Cortex of kidney (tissue), 1 donor: Measurements from ENCODE around the gene COL5A1.

Experiments used
- DNase-seq: peaks from one replicate; lab custom pipeline; 2025; lab: John Stamatoyannopoulos, UW

The COL5A1 gene

GRCh38 chr9:134792627-134793026 is 151.0 kb downstream of the COL5A1 start:
- no peak for DNase-seq

DNA sequence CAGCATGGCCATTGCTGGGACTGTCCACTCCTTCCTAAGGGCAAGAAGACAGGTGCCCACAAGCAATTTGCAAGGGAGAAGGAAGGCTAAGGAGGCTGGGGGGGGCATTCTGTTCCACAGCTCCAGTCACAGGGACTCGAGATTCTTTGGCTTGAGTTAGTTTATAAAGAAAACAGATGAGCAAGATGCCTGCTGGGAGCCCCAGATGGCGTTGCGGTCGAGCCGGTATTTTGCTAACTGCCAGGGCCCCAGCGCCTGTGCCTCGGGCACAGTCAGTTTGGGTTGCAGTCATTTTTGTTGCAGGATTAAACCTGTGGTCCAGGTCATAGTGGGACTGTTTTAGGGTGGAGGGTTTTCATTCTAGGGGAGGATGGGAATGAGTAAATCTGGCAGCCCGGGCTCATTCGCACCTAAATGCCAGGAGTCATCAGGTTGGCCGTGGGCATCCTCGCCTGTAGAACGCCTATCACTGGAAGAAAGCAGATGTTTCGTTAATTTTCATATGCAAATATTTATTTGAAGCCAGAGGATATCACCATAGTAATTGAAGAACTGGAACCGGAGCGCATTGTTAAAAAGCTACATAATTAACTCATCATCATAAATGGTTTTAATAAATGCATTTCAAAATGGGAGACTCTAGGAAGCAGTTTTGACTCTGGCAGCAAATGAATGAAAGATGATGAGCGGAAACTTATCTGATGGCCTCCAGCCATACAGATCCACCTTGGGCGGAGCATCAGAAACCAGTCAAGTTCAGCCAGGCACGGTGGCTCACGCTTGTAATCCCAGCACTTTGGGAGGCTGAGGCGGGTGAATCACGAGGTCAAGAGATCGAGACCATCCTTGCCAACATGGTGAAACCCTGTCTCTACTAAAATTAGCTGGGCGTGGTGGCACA is 151.9 kb downstream of the COL5A1 start:
- DNase-seq, result no peak

DNA sequence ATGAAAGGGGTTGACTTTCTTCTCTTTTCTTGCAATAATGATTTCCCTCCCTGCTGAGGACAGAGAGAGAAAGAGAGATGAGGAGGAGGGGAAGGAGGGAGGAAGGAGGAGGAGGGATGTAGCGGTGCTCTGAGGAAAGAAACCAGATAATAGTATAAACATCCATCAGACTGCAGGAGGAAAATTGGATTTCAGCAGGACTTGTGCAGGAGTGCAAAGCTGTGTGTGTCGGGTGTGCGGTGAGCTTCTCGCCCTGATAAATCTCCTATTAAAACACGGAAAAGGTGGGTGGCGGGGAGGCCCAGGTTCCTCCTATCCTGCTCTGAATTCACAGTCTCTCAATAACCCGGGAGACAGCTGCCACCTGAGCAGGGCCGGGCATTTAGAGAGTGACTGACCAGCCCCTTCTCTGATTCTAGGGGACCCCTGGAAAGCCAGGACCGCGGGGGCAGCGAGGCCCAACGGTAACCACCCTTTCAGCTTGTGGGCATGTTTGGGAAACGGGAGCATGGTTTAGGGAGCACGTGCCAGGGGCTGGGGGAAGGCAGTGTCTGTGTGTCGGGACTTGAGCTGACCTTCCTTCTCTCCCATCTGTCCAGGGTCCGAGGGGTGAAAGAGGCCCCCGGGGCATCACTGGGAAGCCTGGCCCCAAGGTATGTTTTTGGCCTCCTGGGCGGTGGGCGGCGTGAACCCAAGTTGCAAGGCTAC is 153.2 kb downstream of the COL5A1 start:
- no peak for DNase-seq

DNA sequence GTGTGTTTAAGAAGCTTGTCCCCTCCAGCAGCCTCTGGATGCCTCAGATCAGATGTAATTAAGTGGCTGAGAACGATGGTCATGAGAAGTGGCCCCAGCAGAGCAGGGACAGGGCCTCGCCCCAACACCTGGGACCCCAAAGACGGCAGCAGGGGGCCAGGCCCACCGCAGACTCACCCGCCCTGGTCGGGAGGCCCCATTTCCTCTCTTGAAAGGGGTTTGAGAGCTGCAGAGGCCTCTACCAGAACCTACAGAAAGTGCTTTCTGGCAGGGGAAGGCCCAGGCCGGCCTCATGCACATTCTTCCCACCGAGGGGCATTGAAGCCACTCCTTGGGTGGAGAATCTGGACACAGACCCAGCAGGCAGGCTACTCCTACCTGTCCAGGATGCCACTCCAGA is 153.8 kb downstream of the COL5A1 start:
- DNase-seq, result no peak

- DNase-seq, result no peak
These were observed 155.3 kb downstream of the COL5A1 start for GRCh38 chr9:134796882-134797281.

- no peak for DNase-seq
These were observed 159.3 kb downstream of the COL5A1 start for GRCh38 chr9:134800791-134801339.

DNA sequence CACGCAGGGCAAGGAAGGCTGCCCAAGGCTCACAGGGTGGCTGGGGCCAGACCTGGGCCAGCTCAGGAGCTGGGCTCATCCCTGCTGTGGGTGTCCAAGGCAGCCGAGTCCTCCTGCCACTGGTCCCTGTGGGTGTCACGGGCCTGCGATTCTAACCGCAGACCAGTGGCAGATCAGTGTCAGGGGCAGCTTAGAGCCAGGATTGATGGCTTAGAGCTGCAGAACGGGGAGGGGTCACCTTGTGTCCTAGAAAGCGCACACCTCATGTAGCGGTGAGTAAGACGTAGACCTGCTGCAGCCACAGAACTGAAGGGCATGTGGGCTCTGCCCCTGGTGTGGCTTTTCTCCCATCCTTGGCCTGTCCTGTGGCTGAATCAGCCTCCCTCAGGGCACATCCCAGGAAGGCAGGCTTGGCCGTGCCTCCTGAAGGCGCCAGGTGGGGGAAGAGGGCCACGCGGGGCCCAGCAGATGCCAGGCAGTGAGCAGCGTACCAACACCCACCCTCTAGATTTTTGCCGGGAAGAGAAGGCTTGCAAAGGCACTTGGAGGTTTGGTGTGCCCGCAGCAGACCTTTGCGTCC is 160.7 kb downstream of the COL5A1 start:
- no peak for DNase-seq

- DNase-seq, result no peak
These were observed 163.3 kb downstream of the COL5A1 start for GRCh38 chr9:134804871-134805270.

DNA sequence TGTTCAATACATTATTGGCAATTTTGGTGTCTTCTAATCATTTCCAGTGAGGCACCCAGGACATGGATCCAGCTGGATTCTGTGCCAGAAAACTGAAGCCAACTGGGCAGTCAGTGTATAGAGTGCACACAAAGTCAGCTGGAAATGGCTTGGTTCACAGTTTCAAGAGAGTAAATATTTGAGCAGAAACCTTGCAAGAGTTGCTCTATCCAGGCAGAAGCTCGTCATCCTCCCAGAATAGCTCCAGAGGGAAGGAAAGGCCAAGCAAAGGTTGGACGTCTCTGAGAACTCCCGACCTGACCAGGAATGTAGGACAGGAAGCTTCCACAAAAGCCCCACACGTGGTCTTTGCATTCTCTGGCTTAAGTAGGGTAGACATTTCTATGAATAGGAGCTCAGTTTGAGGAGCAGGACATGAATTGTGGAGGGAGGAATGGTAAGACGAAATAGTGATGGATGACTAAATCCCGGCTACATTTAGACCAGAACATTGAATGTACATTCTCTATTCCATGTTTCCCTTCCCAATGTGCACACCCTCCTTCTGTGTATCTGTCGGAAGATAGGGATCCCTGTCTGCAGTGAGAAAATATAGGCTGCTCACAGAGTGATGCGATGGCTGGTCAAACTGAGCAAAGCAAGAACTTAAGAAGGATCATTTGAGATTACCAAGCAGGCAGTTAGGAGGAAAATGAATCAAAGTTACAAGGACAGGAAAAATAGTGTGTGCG is 166.3 kb downstream of the COL5A1 start:
- DNase-seq, result no peak

GRCh38 chr9:134808447-134808792 is 166.8 kb downstream of the COL5A1 start:
- DNase-seq, result no peak

DNA sequence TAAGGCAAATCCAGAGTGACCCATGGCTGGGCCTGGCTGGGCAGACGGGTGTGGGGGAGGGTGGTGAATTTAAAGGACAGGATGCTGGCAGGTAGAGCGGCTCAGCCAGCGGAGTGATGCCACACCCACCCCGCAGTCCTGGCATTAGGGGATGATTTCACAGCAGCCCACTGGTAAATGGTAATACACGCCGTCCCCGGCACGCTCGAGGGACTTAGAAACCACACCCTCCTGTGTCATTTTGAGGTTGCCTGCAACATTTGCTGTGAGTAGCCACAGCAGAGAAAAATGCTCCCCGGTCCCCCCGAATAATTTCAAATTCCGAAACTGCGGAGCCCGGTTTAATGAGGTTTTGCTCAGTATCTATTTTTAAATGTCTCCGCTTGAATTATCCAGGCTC is 167.7 kb downstream of the COL5A1 start:
- DNase-seq, result no peak

- no peak for DNase-seq
These were observed 168.2 kb downstream of the COL5A1 start for GRCh38 chr9:134809826-134810225.

DNA sequence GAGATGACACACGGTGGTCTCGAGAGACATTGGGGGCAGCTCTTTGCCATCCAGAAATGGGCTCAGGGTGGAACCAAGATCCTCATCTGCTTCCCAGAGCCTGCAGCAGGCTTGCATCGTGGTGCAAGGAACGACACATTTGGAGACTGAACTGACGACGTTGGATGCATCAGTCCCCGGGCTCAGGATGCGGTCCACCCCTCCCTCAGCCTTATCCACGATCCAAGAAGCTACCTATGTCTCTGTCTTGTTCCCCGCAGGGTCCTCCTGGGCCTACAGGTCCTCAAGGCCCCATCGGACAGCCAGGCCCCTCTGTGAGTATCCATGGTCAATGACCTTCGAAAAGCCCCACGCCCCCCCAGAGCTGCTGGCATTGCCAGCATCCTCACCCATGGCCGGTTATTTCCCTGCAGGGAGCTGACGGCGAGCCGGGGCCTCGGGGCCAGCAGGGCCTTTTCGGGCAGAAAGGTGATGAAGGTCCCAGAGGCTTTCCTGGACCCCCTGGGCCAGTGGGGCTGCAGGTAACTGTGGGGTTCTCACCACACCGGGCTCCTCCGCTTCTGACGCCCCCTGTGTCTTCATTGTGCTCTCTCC is 169.6 kb downstream of the COL5A1 start:
- no peak for DNase-seq

- DNase-seq, result no peak
These were observed 170.2 kb downstream of the COL5A1 start for GRCh38 chr9:134811673-134812342.

DNA sequence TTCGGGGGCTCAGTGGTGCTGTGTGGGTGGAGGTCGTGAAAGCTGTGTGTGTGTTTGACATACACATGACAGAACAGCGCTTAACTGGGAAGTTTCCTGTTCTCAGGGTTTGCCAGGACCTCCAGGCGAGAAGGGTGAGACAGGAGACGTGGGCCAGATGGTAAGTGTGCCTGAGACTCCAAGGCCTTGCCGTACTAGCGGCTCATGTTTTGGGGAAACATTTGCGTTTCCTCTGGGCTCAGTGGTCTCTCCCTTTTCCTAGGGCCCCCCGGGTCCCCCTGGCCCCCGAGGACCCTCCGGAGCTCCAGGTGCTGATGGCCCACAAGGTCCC is 170.7 kb downstream of the COL5A1 start:
- no peak for DNase-seq

DNA sequence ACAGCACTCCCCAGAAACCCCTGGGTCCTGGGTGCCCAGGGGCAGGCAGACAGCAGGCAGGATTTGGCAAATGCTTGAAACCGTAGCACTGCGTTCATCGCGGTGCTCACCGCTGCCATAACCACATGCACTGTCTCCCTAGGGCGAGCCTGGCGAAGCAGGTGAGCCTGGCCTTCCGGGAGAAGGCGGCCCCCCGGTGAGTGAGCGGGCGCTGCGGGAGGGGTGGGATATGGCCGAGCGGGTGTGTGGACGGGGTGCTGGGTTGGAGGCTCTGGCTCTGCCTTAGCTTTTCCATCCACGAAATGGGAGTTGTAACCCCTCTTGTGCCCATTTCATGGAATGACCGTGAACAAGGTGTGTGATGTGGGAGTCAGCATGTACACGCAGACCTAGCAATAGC is 172.2 kb downstream of the COL5A1 start:
- DNase-seq, result no peak

GRCh38 chr9:134814598-134815215 is 173.1 kb downstream of the COL5A1 start:
- no peak for DNase-seq

- DNase-seq, result no peak
These were observed 174.0 kb downstream of the COL5A1 start for GRCh38 chr9:134815435-134816214.

- DNase-seq, result no peak
These were observed 174.7 kb downstream of the COL5A1 start for GRCh38 chr9:134816264-134816663.

GRCh38 chr9:134818000-134818568 is 176.5 kb downstream of the COL5A1 start:
- DNase-seq, result no peak
